HG03565 (cell line): ENCODE data around the gene PFKFB4.
"Not testable (repeated sequence)": the region's sequence is repeated elsewhere in the genome, so short reads cannot be mapped to it uniquely, and the experiment has no call there.

Experiments
- ATAC-seq: cut with Tn5 transposase; IDR thresholded peaks from one replicate; pipeline ENCODE4 v1.9.1; 2021; ENCODE audit warnings: mild to moderate bottlenecking, moderate library complexity; ENCODE audit not compliant: unreplicated experiment

Gene PFKFB4

GRCh38 chr3:48502728-48503168, 53.9 kb downstream of the PFKFB4 start:
- no peak for ATAC-seq

DNA sequence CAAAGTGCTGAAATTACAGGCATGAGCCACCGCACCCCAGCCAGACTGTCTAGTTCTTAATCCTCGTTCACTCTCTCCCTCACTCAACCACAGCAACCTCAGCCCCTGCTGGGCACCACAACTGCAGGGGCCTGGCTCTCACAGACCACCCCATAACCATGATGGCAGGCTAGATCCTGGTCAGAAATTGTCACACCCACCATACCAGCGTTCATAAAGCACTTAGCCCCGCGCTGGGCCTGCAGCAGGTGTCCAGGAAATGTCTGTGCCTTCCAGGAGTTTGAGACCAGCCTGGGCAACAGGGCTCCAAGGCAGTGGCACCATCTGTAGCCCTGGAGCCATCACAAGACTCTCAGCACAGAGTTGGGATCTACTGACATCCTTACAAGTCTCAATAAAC, 54.5 kb downstream of the PFKFB4 start:
- ATAC-seq: no peak

DNA sequence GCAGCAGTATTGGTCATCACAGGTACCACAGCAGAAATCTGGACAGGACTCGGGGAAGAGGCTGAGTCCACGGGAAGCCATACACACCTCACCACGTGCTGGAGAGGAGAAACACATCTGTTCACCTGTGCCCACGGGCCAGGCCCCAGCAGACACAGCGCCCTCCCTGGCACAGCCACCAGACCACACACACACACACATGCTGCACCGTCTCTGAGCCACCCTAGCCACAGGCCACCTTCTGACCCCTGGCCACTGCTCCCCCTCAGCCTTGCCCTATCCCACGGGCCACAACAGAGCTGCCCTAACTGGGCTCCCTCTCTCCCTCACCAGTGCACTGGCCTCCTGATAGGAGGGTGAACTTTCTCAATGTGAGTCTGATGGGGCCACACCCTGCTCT, 55.4 kb downstream of the PFKFB4 start:
- no peak for ATAC-seq

DNA sequence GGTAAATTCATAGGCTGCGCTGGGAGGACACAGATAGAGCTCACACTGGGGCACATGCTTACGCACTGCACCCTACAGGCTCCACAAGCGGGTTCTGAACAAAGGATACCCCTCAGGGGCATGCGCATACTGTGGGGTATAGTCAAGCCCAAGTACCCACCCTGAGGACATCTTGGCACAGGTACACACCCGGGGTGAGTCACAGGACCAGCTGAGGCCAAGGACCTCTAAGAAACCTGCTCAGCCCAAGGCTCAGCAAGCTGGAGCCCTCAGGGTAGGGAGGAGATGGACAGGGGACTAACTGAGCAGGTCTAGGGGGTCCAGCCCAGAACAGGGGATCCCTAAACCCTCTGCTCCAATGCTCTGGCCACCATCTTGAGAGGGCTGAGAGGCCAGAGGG, 55.9 kb downstream of the PFKFB4 start:
- no peak for ATAC-seq

GRCh38 chr3:48493203-48493501, 63.5 kb downstream of the PFKFB4 start:
- no peak for ATAC-seq

DNA sequence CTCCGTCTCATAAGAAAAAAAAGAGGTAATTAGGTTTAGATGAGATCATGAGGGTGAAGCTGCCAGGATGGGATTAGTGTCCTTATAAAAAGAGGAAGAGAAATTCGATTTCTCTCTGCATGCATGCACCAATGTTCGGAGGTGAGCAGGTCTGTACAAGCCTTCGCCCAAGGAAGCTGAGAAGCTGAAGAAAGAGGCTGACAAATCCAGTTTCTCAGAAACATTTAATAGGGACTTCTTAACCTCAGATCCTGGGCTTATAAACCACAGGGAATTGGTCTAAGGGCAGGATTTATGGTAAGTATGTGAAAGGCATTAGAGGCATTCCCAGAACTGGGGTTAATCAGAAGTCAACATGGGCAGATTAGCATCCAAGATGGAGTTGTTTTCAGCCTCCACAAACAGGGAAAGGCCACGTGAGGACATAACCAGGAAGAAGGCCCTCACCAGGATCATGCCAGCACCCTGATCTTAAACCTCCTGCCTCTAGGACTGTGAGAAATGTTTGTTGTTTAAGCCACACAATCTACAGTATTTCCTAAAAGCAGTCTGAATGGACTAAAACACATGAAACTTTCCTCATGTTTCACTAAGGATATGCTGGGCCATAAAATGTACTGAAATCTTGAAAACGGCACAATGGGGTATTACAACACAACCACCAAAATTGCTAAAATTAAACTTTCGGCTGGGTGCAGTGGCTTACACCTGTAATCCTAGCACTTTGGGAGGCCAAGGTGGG, 64.0 kb downstream of the PFKFB4 start:
- no peak for ATAC-seq

- no peak for ATAC-seq
Measured at GRCh38 chr3:48486952-48487351, 69.7 kb downstream of the PFKFB4 start.

- ATAC-seq: not testable (repeated sequence)
Measured at GRCh38 chr3:48482822-48483221, 73.8 kb downstream of the PFKFB4 start.

GRCh38 chr3:48480891-48481290, 75.7 kb downstream of the PFKFB4 start:
- ATAC-seq: not testable (repeated sequence)

- no peak for ATAC-seq
Measured at GRCh38 chr3:48478626-48479555, 77.7 kb downstream of the PFKFB4 start.

DNA sequence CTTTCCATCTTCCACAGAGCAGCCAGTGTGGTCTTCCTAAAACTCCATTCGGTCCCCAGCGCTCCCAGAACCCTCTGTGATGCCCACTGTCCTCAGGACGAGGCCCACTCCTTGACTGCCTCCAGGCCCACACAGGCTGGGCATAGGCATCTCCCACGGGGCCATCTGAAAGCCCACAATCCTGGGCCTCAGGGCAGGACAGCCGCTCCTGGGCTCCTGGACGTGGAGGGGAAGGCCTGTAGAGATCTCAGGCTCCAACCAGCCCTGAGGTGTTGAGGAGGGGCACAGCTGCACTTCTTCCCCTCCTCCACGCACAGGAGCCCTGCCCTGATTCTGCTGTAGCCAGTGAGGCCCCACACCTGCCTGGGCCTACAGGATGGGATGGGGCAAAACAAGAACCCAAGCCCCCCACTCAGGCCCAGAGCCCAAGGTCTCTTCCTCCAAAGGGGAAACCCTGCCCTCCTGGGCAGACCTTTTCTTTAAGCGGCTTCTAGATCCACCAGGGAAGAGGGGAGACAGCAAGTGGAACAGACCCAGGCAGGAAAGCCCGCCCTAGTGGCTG, 78.6 kb downstream of the PFKFB4 start:
- ATAC-seq: no peak

GRCh38 chr3:48476426-48477053, 80.1 kb downstream of the PFKFB4 start:
- no peak for ATAC-seq

- ATAC-seq: no peak
Measured at GRCh38 chr3:48475188-48475587, 81.4 kb downstream of the PFKFB4 start.

DNA sequence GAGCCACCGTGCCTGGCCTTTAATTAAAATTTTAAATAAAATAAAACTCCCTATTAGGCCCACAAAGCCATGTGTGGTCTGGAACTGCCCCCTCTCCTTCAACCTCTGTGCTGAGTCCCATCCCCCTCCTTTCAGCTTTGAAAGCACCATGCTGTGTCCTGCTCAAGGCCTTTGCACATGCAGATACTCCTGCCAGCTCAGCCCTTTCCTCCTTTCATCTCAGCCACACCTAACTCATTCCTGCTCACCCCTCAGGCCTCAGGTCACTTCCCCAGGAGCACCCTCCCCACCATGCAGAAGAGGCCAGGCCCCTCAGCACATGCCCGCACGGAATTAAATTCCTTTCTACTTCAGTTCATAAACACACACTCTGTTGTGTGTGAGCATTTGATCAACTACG, 82.0 kb downstream of the PFKFB4 start:
- no peak for ATAC-seq

GRCh38 chr3:48474031-48474430, 82.6 kb downstream of the PFKFB4 start:
- ATAC-seq: not testable (repeated sequence)

DNA sequence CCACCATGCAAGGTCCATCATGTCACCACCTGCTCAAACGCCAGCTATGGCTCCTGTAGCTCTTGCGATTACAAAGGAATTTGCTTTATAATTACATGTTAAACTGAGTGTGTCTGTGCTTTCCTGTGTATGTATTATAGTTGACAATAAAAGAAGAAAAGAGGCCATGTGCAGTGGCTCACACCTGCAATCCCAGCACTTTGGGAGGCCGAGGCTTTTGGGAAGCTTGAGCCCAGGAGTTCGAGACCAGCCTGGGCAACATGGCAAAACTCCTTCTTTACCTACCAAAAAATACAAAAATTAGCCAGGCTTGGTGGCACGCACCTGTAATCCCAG, 83.0 kb downstream of the PFKFB4 start:
- no peak for ATAC-seq

DNA sequence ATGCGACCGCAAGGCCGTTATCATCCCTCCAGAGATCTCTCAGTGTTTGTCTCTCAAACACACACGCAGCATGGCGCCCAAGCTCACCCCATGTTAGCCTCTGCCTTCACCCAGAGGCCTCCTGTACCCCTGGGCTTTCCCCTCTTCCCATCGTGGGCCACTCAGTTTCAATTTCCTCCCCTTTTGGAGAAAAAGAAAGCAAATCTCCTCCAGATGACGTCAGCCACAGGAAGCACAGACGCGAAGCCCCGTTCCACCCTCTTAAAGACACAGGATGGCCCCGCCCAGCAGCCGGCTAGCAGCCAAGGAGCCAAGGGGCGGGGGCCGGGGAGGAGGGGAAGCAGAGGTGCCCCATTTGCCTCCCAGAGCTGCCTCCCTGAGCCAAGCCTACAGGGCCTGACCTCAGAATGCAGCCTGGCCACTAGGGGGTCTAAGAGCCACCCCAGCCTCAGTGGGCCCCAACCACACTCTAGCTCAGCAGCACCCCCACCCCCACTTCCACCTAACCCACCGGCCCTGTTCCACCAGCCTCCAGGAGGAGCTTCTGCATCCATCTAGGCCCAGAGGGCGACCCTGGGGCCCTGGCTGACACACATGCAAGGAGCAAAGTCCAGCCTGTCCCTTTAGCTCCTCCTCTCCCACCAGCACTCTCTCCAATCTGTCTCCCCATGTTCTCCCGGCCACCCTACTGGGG, 83.5 kb downstream of the PFKFB4 start:
- ATAC-seq: peak; percentile 79

GRCh38 chr3:48472673-48472922, 84.0 kb downstream of the PFKFB4 start:
- ATAC-seq: no peak

GRCh38 chr3:48470286-48470685, 86.3 kb downstream of the PFKFB4 start:
- ATAC-seq: no peak

GRCh38 chr3:48469046-48469915, 87.3 kb downstream of the PFKFB4 start:
- no peak for ATAC-seq
